ENCODE measurements around the gene CEP20. TPM values are rescaled to one million over a fixed set of nuclear protein-coding genes. Genes with fewer than 3 reads are reported as not detected.

CEP20 gene
- total RNA-seq, 1 experiment from 2014 or later: 94.3 TPM

- ChIA-PET CTCF (no interaction called here), POLR2A (no interaction called here)
- in situ Hi-C loops (cut with HindIII; ENCODE audit: low pct_unique_long_range_greater_than_20kb, low sequenced_read_pairs): no loop called here
Measured at GRCh38 chr16:15856182-15856581, 32.2 kb downstream of the CEP20 start.

GRCh38 chr16:15855704-15856003 is 32.7 kb downstream of the CEP20 start:
- Histone ChIP-seq H3K4me3 (ENCODE audit: low read depth in 2 of 2, low read length in 2 of 2) (no peak overlapping the region), H3K9me3 (ENCODE audit: control insufficient read depth, insufficient read depth, low read depth, low read length) (no peaks in the 10 kb centered on the region), H3K27ac (ENCODE audit: low read length) (no peak overlapping the region), H3K36me3 (ENCODE audit: control insufficient read depth, insufficient read depth, low read length) (no peaks in the 10 kb centered on the region), H3K4me1 (ENCODE audit: control insufficient read depth, insufficient read depth, low read length) (peaks cover 11% of the 10 kb centered on the region), H3K27me3 (ENCODE audit: control insufficient read depth, insufficient read depth, low read length) (peaks cover 25% of the 10 kb centered on the region)
- in situ Hi-C loops (cut with HindIII; ENCODE audit: low pct_unique_long_range_greater_than_20kb, low sequenced_read_pairs) (no loop called here), intact Hi-C loops (cut with micrococcal nuclease; ENCODE audit: unreplicated experiment) (no loop called here)
- CTCF ChIA-PET: no interaction called here
- DNase-seq (ENCODE audit: low read depth, low spot score): no peak
- BruUV-seq (replicated peaks): no TSS peak
- POLR2A ChIA-PET: no interaction called here
- TF ChIP-seq POLR2AphosphoS5 (IDR thresholded peaks at IDR 0.05; ENCODE audit: low read depth, low read length): no peak
- no peak for ATAC-seq

More at GRCh38 chr16:15856182-15856581, 32.2 kb downstream of the CEP20 start:
- DNase-seq (ENCODE audit: low read depth, low spot score) (no peak), ATAC-seq (no peak)
- BruUV-seq (replicated peaks): no TSS peak
- Histone ChIP-seq H3K9me3 (ENCODE audit: control insufficient read depth, insufficient read depth, low read depth, low read length) (no peaks in the 10 kb centered on the region), H3K27me3 (ENCODE audit: control insufficient read depth, insufficient read depth, low read length) (peaks cover 25% of the 10 kb centered on the region), H3K4me1 (ENCODE audit: control insufficient read depth, insufficient read depth, low read length) (peaks cover 11% of the 10 kb centered on the region), H3K4me3 (ENCODE audit: low read depth in 2 of 2, low read length in 2 of 2) (no peak overlapping the region), H3K36me3 (ENCODE audit: control insufficient read depth, insufficient read depth, low read length) (no peaks in the 10 kb centered on the region), H3K27ac (ENCODE audit: low read length) (no peak overlapping the region)
- intact Hi-C loops (cut with micrococcal nuclease; ENCODE audit: unreplicated experiment): no loop called here
- TF ChIP-seq TCF7L2 (IDR thresholded peaks at IDR 0.05; ENCODE audit: low read depth, low read length) (no peak), POLR2AphosphoS5 (IDR thresholded peaks at IDR 0.05; ENCODE audit: low read depth, low read length) (no peak), REST (IDR thresholded peaks at IDR 0.05; ENCODE audit: insufficient read depth in 1 of 2, low read depth in 2 of 2, low read length in 1 of 2) (no peak), SIN3A (IDR thresholded peaks at IDR 0.05; ENCODE audit: borderline replicate concordance, insufficient read depth, low read depth, low read length) (no peak), CTCF (IDR thresholded peaks at IDR 0.05) (no peak)

- Histone ChIP-seq H3K27me3 (ENCODE audit: control insufficient read depth, insufficient read depth, low read length) (peaks cover 25% of the 10 kb centered on the region), H3K9me3 (ENCODE audit: control insufficient read depth, insufficient read depth, low read depth, low read length) (no peaks in the 10 kb centered on the region), H3K4me3 (ENCODE audit: low read depth in 2 of 2, low read length in 2 of 2) (no peak overlapping the region), H3K27ac (ENCODE audit: low read length) (no peak overlapping the region), H3K36me3 (ENCODE audit: control insufficient read depth, insufficient read depth, low read length) (no peaks in the 10 kb centered on the region), H3K4me1 (ENCODE audit: control insufficient read depth, insufficient read depth, low read length) (peaks cover 11% of the 10 kb centered on the region)
- in situ Hi-C loops (cut with HindIII; ENCODE audit: low pct_unique_long_range_greater_than_20kb, low sequenced_read_pairs) (no loop called here), intact Hi-C loops (cut with micrococcal nuclease; ENCODE audit: unreplicated experiment) (no loop called here)
- no peak for ATAC-seq
- TF ChIP-seq REST (IDR thresholded peaks at IDR 0.05; ENCODE audit: insufficient read depth in 1 of 2, low read depth in 2 of 2, low read length in 1 of 2) (no peak), TCF7L2 (IDR thresholded peaks at IDR 0.05; ENCODE audit: low read depth, low read length) (no peak), POLR2AphosphoS5 (IDR thresholded peaks at IDR 0.05; ENCODE audit: low read depth, low read length) (no peak), CTCF (IDR thresholded peaks at IDR 0.05) (no peak), SIN3A (IDR thresholded peaks at IDR 0.05; ENCODE audit: borderline replicate concordance, insufficient read depth, low read depth, low read length) (no peak)
- ChIA-PET POLR2A (no interaction called here), CTCF (no interaction called here)
- DNase-seq (ENCODE audit: low read depth, low spot score): no peak
- BruUV-seq (replicated peaks): no TSS peak
Measured at GRCh38 chr16:15854906-15855703, 33.3 kb downstream of the CEP20 start.
